NCI-H1417 treated with DMSO at 0.1 percent for 48 hours (cell line): Measurements from ENCODE around the gene ATP8B4.

ENCODE experiments used
- DNase-seq: peaks from one replicate; lab custom pipeline; 2025; lab: John Stamatoyannopoulos, UW

The ATP8B4 gene

GRCh38 chr15:49890689-49891088, 228.3 kb downstream of the ATP8B4 start:
- DNase-seq: no peak

GRCh38 chr15:49889536-49889935, 229.5 kb downstream of the ATP8B4 start:
- DNase-seq: no peak

GRCh38 chr15:49888734-49889133, 230.3 kb downstream of the ATP8B4 start:
- no peak for DNase-seq

DNA sequence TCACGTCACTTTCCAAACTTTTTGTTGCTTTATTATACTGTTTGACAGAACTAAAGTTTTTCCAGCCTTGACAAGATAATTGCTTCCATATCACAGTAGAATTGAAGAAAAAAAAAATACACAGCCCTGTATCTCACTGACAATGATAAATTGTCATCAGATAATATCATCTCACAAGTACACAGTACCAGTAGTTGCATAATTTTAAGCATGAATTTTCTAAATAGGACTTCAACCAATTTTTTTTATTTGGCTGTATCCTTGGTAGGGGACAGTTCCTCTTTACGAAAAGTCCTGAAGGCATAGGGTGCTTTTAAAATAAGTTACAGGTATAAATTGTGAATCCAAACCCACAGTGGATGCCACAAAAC, 230.7 kb downstream of the ATP8B4 start:
- no peak for DNase-seq

GRCh38 chr15:49887659-49888322, 231.2 kb downstream of the ATP8B4 start:
- no peak for DNase-seq

DNA sequence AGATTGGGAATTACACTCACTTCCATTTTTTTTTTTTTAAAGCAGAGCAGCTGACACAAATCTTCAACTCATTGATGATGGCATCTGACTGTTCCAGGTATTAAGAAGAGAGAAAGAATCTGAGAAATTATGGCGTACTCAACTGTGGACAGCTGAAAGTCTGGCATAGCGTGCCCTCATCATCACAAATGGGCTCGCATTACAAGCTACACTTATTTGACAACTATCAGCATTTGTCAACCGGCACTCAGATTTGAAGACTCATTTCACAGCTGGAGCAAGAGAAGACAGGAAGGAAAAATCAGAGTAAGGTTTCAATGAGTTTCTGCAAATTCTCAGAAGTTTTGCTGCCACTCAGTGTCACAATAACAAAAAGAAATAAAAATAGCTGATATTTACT, 235.9 kb downstream of the ATP8B4 start:
- no peak for DNase-seq

DNA sequence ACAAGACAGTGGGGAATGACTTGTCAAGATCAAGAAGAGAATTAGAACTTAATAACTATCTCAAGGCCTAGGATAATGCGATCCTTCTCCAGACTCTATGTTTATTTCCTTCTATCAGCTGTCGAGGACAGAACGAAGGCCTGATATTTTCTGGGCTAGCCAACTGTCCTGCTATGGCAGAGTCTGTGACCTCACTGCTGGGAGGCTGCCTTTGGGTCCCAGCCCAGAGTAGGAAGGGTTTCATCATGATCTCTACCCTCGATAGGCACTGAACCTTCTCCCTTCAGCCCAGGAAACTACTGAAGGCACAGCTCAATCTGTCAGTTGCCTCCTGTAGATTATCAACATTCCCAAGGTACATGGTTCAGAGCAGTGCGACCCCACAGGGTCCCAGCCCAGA, 237.2 kb downstream of the ATP8B4 start:
- no peak for DNase-seq

DNA sequence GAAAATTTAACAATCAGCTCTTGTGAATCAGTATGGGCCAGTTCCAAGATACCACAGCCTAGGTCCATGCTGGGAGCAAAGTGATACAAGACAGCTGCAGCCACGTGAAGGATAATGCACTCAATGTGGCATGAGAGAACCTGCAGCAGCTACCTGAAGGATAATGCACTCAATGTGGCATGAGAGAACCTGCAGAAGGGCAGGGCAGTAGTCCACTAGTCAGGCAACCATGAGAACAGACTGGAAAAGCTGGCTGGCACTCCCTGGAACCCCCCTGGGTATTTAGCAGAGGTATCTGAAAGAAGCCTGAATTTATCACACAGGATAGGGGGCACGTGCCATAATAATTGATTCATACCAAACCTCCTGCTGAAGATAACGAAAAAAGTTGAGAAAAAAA, 237.6 kb downstream of the ATP8B4 start:
- DNase-seq: no peak

- no peak for DNase-seq
These were observed 241.0 kb downstream of the ATP8B4 start for GRCh38 chr15:49877873-49878521.

DNA sequence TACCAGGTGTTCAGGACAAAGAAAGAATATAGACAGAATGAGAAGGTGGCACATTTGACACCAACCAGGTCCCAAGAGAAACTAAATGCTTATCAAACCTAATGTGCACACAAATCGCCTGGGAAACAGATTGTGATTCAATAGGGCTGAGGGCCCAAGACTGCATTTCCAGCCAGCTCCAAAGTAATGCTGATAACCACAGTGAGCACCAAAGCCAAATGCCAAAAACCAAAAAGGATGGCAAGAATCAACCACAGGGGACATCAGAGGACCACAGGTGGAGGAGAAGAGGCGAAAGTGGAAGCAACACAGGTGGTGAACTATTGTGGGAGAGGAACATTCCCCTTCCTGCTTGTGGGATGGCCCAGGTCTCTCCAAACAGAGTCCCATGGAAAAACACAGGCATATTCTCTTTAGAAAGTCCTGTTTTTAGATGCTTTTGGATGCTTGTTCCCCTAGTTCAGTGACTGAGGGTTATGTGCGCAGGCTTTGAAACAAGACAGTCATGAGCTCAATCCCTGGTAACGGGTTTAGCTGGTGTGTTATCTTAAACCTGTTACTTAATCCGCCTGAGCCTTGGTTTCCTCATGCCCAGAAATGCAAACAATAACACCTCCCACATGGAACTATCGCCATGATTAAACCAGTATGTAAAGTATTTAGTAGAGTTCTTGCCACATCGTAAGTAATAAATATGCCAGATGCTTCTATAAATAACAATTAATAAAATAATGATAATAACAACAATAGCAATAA, 241.7 kb downstream of the ATP8B4 start:
- DNase-seq: no peak

- DNase-seq: no peak
These were observed 242.5 kb downstream of the ATP8B4 start for GRCh38 chr15:49876401-49877038.

DNA sequence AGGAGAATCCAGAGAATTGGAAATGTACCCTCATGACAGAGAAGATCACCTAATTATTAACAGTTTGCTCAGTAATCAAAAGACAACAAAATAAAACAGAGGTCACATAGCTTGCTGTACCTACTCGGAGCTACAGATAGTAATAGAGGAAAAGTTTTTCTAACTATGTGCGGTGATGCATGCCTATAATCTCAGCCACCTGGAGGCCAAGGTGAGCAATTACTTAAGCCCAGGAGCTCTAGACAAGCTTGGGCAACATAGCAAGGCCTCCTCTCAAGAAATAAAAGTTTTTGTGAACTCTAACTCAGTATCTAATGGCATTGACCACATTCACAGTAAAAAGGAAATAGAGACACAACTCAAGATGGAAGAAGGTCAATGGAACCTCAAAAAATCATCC, 243.6 kb downstream of the ATP8B4 start:
- DNase-seq: no peak

- no peak for DNase-seq
These were observed 248.6 kb downstream of the ATP8B4 start for GRCh38 chr15:49870472-49870871.

DNA sequence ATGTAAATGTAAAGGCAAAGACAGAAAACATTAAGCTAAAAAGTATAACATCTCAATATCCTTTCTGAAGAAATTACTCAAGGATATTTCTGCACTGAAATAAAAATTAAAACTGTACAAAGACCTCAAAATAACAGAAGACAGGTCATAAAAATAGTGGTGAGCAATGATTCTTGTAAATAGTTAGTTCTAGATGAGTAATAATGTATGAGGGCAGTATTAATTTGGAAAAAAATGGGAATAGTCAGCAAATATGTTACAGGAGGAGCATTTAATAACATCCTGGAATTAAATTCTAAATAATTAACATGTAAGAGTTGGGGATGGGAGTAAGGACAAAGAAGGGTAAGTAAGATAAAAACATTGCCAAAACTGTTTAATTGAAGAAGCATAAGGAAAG, 250.7 kb downstream of the ATP8B4 start:
- DNase-seq: no peak

GRCh38 chr15:49865925-49866757, 252.9 kb downstream of the ATP8B4 start:
- no peak for DNase-seq

GRCh38 chr15:49864251-49864650, 254.8 kb downstream of the ATP8B4 start:
- no peak for DNase-seq

- DNase-seq: no peak
These were observed 255.4 kb downstream of the ATP8B4 start for GRCh38 chr15:49863431-49864224.

DNA sequence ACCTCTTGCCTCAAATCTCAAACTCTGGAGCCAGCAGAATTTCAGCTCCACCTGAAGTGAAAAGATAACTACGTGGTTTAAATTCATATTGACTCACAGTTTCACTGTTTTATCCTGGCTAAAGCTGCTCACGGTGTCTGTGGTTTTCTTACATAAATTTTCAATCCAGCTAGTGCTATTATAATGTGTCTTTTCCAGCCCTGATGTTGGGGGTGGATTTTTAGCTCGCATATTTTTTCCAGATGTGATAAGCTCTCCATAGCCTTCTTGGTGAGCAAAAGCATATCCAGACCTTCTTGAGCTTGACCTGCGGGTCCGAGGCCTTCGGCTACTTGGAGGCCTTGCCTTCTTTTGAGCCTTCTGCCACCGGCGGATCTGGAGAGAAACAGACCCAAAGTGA, 258.9 kb downstream of the ATP8B4 start:
- no peak for DNase-seq

GRCh38 chr15:49857496-49858475, 261.2 kb downstream of the ATP8B4 start:
- no peak for DNase-seq
